Measurements from ENCODE around the gene DMBT1. TPM values are rescaled to one million over a fixed set of nuclear protein-coding genes. Genes with fewer than 3 reads are reported as not detected.

Gene DMBT1
- polyA plus RNA-seq, 3 donors from 2014 or later: not detected

- Mint-ChIP-seq H3K4me3 (no peak overlapping the region), H3K4me1 (no peaks in the 10 kb centered on the region), H3K27me3 (ENCODE audit: low read depth in 3 of 3) (peaks cover 4 to 7% (median 7%) of the 10 kb centered on the region in 3 donors), H3K9me3 (no peaks in the 10 kb centered on the region), H3K27ac (no peak overlapping the region), H3K36me3 (no peaks in the 10 kb centered on the region)
- no peak for DNase-seq
Observed at GRCh38 chr10:122649903-122650302, 89.3 kb downstream of the DMBT1 start.

GRCh38 chr10:122650331-122650730 is 89.8 kb downstream of the DMBT1 start:
- peaks cover 7 to 9% (median 8%) of the 10 kb centered on the region in 3 donors for H3K27me3 Mint-ChIP-seq (ENCODE audit: low read depth in 3 of 3)

GRCh38 chr10:122655524-122656307 is 95.2 kb downstream of the DMBT1 start:
- Mint-ChIP-seq H3K4me3 (no peak overlapping the region), H3K27ac (no peak overlapping the region), H3K36me3 (no peaks in the 10 kb centered on the region), H3K9me3 (no peaks in the 10 kb centered on the region), H3K27me3 (ENCODE audit: low read depth in 3 of 3) (peaks cover 7 to 10% (median 9%) of the 10 kb centered on the region in 3 donors), H3K4me1 (no peaks in the 10 kb centered on the region)
- DNase-seq: no peak

More at GRCh38 chr10:122650331-122650730, 89.8 kb downstream of the DMBT1 start:
- Mint-ChIP-seq H3K9me3 (no peaks in the 10 kb centered on the region), H3K4me1 (no peaks in the 10 kb centered on the region), H3K36me3 (no peaks in the 10 kb centered on the region), H3K4me3 (no peak overlapping the region), H3K27ac (no peak overlapping the region)
- no peak for DNase-seq

GRCh38 chr10:122656308-122656705 is 95.8 kb downstream of the DMBT1 start:
- H3K36me3 Mint-ChIP-seq: no peaks in the 10 kb centered on the region
- H3K4me1 Mint-ChIP-seq: no peaks in the 10 kb centered on the region
- H3K27ac Mint-ChIP-seq: no peak overlapping the region
- H3K27me3 Mint-ChIP-seq (ENCODE audit: low read depth in 3 of 3): peaks cover 4 to 11% (median 7%) of the 10 kb centered on the region in 3 donors
- DNase-seq: no peak
- H3K9me3 Mint-ChIP-seq: no peaks in the 10 kb centered on the region
- H3K4me3 Mint-ChIP-seq: no peak overlapping the region

- H3K36me3 Mint-ChIP-seq: no peaks in the 10 kb centered on the region
- no peaks in the 10 kb centered on the region for H3K4me1 Mint-ChIP-seq
- no peak overlapping the region for H3K4me3 Mint-ChIP-seq
- H3K9me3 Mint-ChIP-seq: no peaks in the 10 kb centered on the region
- no peak overlapping the region for H3K27ac Mint-ChIP-seq
- H3K27me3 Mint-ChIP-seq (ENCODE audit: low read depth in 3 of 3): peaks cover 4 to 11% (median 7%) of the 10 kb centered on the region in 3 donors
- DNase-seq: no peak
Observed at GRCh38 chr10:122656741-122657140, 96.2 kb downstream of the DMBT1 start.

GRCh38 chr10:122657255-122657654 is 96.7 kb downstream of the DMBT1 start:
- Mint-ChIP-seq H3K36me3 (no peaks in the 10 kb centered on the region), H3K27ac (no peak overlapping the region), H3K4me3 (no peak overlapping the region), H3K27me3 (ENCODE audit: low read depth in 3 of 3) (peaks cover 2 to 9% (median 8%) of the 10 kb centered on the region in 3 donors), H3K4me1 (no peaks in the 10 kb centered on the region), H3K9me3 (no peaks in the 10 kb centered on the region)
- DNase-seq: no peak

GRCh38 chr10:122657729-122658128 is 97.2 kb downstream of the DMBT1 start:
- peaks cover 2 to 11% (median 10%) of the 10 kb centered on the region in 3 donors for H3K27me3 Mint-ChIP-seq (ENCODE audit: low read depth in 3 of 3)
- no peaks in the 10 kb centered on the region for H3K36me3 Mint-ChIP-seq
- H3K4me1 Mint-ChIP-seq: no peaks in the 10 kb centered on the region
- H3K4me3 Mint-ChIP-seq: no peak overlapping the region
- H3K27ac Mint-ChIP-seq: no peak overlapping the region
- no peak for DNase-seq
- no peaks in the 10 kb centered on the region for H3K9me3 Mint-ChIP-seq

- H3K36me3 Mint-ChIP-seq: no peaks in the 10 kb centered on the region
- no peaks in the 10 kb centered on the region for H3K4me1 Mint-ChIP-seq
- H3K27ac Mint-ChIP-seq: no peak overlapping the region
- DNase-seq: no peak
- no peak overlapping the region for H3K4me3 Mint-ChIP-seq
- no peaks in the 10 kb centered on the region for H3K9me3 Mint-ChIP-seq
- peaks cover 2 to 11% (median 10%) of the 10 kb centered on the region in 3 donors for H3K27me3 Mint-ChIP-seq (ENCODE audit: low read depth in 3 of 3)
Observed at GRCh38 chr10:122658356-122659049, 97.9 kb downstream of the DMBT1 start.

GRCh38 chr10:122659126-122659525 is 98.6 kb downstream of the DMBT1 start:
- Mint-ChIP-seq H3K27ac (no peak overlapping the region), H3K4me1 (no peaks in the 10 kb centered on the region), H3K4me3 (no peak overlapping the region), H3K36me3 (no peaks in the 10 kb centered on the region), H3K27me3 (ENCODE audit: low read depth in 3 of 3) (peaks cover 4 to 12% (median 12%) of the 10 kb centered on the region in 3 donors), H3K9me3 (no peaks in the 10 kb centered on the region)
- DNase-seq: no peak

- Mint-ChIP-seq H3K9me3 (no peaks in the 10 kb centered on the region), H3K4me1 (no peaks in the 10 kb centered on the region), H3K27me3 (ENCODE audit: low read depth in 3 of 3) (peaks cover 4 to 13% (median 12%) of the 10 kb centered on the region in 3 donors), H3K36me3 (no peaks in the 10 kb centered on the region), H3K27ac (no peak overlapping the region), H3K4me3 (no peak overlapping the region)
- no peak for DNase-seq
Observed at GRCh38 chr10:122659651-122660050, 99.1 kb downstream of the DMBT1 start.

GRCh38 chr10:122660696-122661095 is 100.1 kb downstream of the DMBT1 start:
- Mint-ChIP-seq H3K27ac (no peak overlapping the region), H3K4me3 (no peak overlapping the region), H3K36me3 (no peaks in the 10 kb centered on the region), H3K27me3 (ENCODE audit: low read depth in 3 of 3) (peaks cover 4 to 10% (median 8%) of the 10 kb centered on the region in 3 donors), H3K9me3 (no peaks in the 10 kb centered on the region), H3K4me1 (no peaks in the 10 kb centered on the region)
- DNase-seq: no peak

GRCh38 chr10:122662231-122662630 is 101.7 kb downstream of the DMBT1 start:
- no peak for DNase-seq
- Mint-ChIP-seq H3K27ac (no peak overlapping the region), H3K9me3 (no peaks in the 10 kb centered on the region), H3K4me3 (no peak overlapping the region), H3K4me1 (no peaks in the 10 kb centered on the region), H3K36me3 (no peaks in the 10 kb centered on the region), H3K27me3 (ENCODE audit: low read depth in 3 of 3) (peaks cover 4 to 10% (median 8%) of the 10 kb centered on the region in 3 donors)

GRCh38 chr10:122663516-122664130 is 103.1 kb downstream of the DMBT1 start:
- no peak overlapping the region for H3K27ac Mint-ChIP-seq
- H3K4me1 Mint-ChIP-seq: no peaks in the 10 kb centered on the region
- no peaks in the 10 kb centered on the region for H3K36me3 Mint-ChIP-seq
- no peaks in the 10 kb centered on the region for H3K9me3 Mint-ChIP-seq
- DNase-seq: no peak
- no peak overlapping the region for H3K4me3 Mint-ChIP-seq
- peaks cover 4 to 14% (median 8%) of the 10 kb centered on the region in 3 donors for H3K27me3 Mint-ChIP-seq (ENCODE audit: low read depth in 3 of 3)

- H3K27ac Mint-ChIP-seq: no peak overlapping the region
- H3K36me3 Mint-ChIP-seq: no peaks in the 10 kb centered on the region
- no peak overlapping the region for H3K4me3 Mint-ChIP-seq
- H3K9me3 Mint-ChIP-seq: no peaks in the 10 kb centered on the region
- no peak for DNase-seq
- no peaks in the 10 kb centered on the region for H3K4me1 Mint-ChIP-seq
- H3K27me3 Mint-ChIP-seq (ENCODE audit: low read depth in 3 of 3): peaks cover 4 to 14% (median 8%) of the 10 kb centered on the region in 3 donors
Observed at GRCh38 chr10:122664501-122664900, 103.9 kb downstream of the DMBT1 start.
